ENCODE results near the gene CRIP2. TPM values are rescaled to one million over a fixed set of nuclear protein-coding genes. Genes with fewer than 3 reads are reported as not detected.
A peak's percentile ranks its signal among the peaks of the same experiment; 100 is the strongest.

Gene CRIP2
- total and polyA plus RNA-seq, 7 experiments from 2014 or later = 0.65 to 180 (median 21.1) TPM

GRCh38 chr14:105477660-105478397 is 3.2 kb downstream of the CRIP2 start:
- POLR2A ChIA-PET = interaction anchor here (0.7 to 1.7 kb wide), 5 partner anchors 12 to 417 kb away, joined by 3 to 7 read pairs (median 4); partner anchors contain the start of gene BRF1
- H3K27me3 Mint-ChIP-seq = peaks cover 0 to 44% (median 0%) of the 10 kb centered on the region in 5 donors
- H3K9me3 Mint-ChIP-seq = peaks cover 0 to 10% (median 0%) of the 10 kb centered on the region in 11 donors
- Histone ChIP-seq H3K4me1 (ENCODE audit: control insufficient read depth in 2 of 2, insufficient read depth in 2 of 2, low read length in 2 of 2) (peaks cover 32 to 67% of the 10 kb centered on the region in 2 donors), H3K9me3 (ENCODE audit: control insufficient read depth in 2 of 3, low read length in 3 of 3) (no peaks in the 10 kb centered on the region), H3K27ac (ENCODE audit: low read depth, low read length) (peak overlapping the region; percentile 75), H3K4me3 (ENCODE audit: low read length) (no peak overlapping the region), H3K27me3 (ENCODE audit: control insufficient read depth in 2 of 2, insufficient read depth in 2 of 2, low read length in 2 of 2) (no peaks in the 10 kb centered on the region), H3K36me3 (ENCODE audit: control insufficient read depth in 2 of 3, insufficient read depth in 3 of 3, low read length in 3 of 3) (no peaks in the 10 kb centered on the region)
- peak in 6 of 9 donors; percentile 66 to 85 (median 74) for DNase-seq
- H3K27ac Mint-ChIP-seq = peak overlapping the region; percentile 36 to 95 (median 79)
- intact Hi-C loops (cut with micrococcal nuclease) = no loop called here
- peak; percentile 30 for ATAC-seq
- H3K4me1 Mint-ChIP-seq = peaks cover 13 to 46% (median 29%) of the 10 kb centered on the region in 7 donors
- H3K36me3 Mint-ChIP-seq = peaks cover 0 to 6% (median 0%) of the 10 kb centered on the region in 5 donors
- peak overlapping the region in 9 of 10 donors; percentile 50 to 92 (median 70) for H3K4me3 Mint-ChIP-seq
- CTCF ChIA-PET = interaction anchor here (2.6 kb wide), 1 partner anchor 12 kb away, joined by 11 read pairs; no protein-coding TSS in a partner anchor

DNA sequence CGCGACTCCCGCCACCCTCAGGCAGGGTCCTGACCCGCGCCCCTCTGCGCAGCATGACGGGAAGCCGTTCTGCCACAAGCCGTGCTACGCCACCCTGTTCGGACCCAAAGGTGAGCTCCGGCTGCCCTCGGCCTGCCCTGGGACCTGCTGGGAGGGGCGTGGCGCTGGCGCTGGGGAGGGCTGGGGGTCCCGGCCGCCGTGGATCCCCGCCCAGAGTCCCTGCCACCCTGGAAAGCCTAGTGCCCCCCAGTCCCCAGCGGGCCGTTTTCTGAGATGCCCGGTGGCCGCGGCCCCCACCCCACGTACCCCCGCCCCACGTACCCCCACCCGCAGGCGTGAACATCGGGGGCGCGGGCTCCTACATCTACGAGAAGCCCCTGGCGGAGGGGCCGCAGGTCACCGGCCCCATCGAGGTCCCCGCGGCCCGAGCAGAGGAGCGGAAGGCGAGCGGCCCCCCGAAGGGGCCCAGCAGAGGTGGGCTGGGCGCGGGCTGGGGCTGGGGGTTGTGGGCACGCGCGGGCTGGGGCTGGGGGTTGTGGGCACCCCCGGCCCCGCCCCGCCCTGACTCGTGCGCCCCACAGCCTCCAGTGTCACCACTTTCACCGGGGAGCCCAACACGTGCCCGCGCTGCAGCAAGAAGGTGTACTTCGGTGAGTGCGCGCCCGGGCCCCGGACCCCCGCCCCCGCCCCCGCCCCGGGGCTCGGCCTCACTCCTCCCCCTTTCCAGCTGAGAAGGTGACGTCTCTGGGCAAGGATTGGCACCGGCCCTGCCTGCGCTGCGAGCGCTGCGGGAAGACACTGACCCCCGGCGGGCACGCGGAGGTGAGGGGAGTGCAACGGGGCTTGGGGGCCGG is 4.0 kb downstream of the CRIP2 start:
- H3K9me3 ChIP-seq (ENCODE audit: control insufficient read depth in 2 of 3, low read length in 3 of 3) = no peaks in the 10 kb centered on the region
- ATAC-seq = no peak
- peaks cover 0 to 6% (median 0%) of the 10 kb centered on the region in 5 donors for H3K36me3 Mint-ChIP-seq
- intact Hi-C loops (cut with micrococcal nuclease) = no loop called here
- peaks cover 13 to 51% (median 29%) of the 10 kb centered on the region in 7 donors for H3K4me1 Mint-ChIP-seq
- peak overlapping the region in 3 of 9 donors; percentile 91 to 100 (median 98) for H3K27ac Mint-ChIP-seq
- peaks cover 34 to 70% of the 10 kb centered on the region in 2 donors for H3K4me1 ChIP-seq (ENCODE audit: control insufficient read depth in 2 of 2, insufficient read depth in 2 of 2, low read length in 2 of 2)
- no peaks in the 10 kb centered on the region for H3K27me3 ChIP-seq (ENCODE audit: control insufficient read depth in 2 of 2, insufficient read depth in 2 of 2, low read length in 2 of 2)
- peak in 5 of 9 donors; percentile 30 to 69 (median 33) for DNase-seq
- CTCF ChIA-PET = interaction anchor here (2.6 to 4.6 kb wide), 2 partner anchors 11 to 12 kb away, joined by 11 to 94 read pairs; partner anchors contain the start of gene TEDC1
- peak overlapping the region in 3 of 10 donors; percentile 25 to 92 (median 85) for H3K4me3 Mint-ChIP-seq
- H3K27me3 Mint-ChIP-seq = peaks cover 0 to 44% (median 0%) of the 10 kb centered on the region in 5 donors
- no peaks in the 10 kb centered on the region for H3K36me3 ChIP-seq (ENCODE audit: control insufficient read depth in 2 of 3, insufficient read depth in 3 of 3, low read length in 3 of 3)
- POLR2A ChIA-PET = interaction anchor here (0.7 to 1.6 kb wide), 3 partner anchors 11 to 178 kb away, joined by 3 to 4 read pairs (median 3); partner anchors contain the start of gene BRF1
- no peak overlapping the region for H3K4me3 ChIP-seq (ENCODE audit: low read length)
- peaks cover 0 to 10% (median 0%) of the 10 kb centered on the region in 11 donors for H3K9me3 Mint-ChIP-seq
- peak overlapping the region; percentile 75 for H3K27ac ChIP-seq (ENCODE audit: low read depth, low read length)

DNA sequence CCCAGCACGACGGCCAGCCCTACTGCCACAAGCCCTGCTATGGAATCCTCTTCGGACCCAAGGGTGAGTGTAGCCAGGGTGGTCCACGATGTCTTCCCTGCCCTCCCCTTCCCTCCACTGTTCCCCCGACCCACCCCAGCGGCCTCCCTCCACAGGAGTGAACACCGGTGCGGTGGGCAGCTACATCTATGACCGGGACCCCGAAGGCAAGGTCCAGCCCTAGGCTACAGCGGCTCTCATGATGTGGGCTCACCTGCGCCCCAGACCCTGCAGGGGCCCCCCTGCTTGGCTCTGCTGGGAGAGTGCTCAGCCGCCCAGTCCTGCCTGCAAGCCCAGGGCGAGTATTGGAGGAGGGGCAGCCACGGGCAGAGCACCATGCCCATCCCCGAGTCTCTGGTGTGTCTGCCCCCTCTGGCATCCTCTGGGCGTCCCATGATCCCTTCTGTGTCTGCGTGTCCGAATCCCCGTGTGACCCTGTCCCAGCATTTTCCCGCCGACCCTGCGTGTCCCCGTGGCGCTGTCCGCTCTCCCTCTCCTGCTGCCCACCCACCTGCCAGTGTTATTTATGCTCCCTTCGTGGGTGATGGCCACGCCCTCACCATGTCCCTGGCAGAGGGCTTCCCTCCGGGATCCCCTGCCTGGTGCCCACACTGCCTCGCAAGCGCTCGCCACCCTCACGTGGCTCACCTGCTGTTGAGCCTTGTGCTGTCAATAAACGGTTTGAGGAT is 5.0 kb downstream of the CRIP2 start:
- Mint-ChIP-seq H3K4me3 (peak overlapping the region; percentile 25 to 92 (median 70)), H3K9me3 (peaks cover 0 to 10% (median 0%) of the 10 kb centered on the region in 11 donors), H3K27ac (peak overlapping the region; percentile 79 to 100 (median 98)), H3K36me3 (peaks cover 0 to 6% (median 0%) of the 10 kb centered on the region in 5 donors), H3K4me1 (peaks cover 18 to 57% (median 35%) of the 10 kb centered on the region in 7 donors), H3K27me3 (peaks cover 0 to 44% (median 0%) of the 10 kb centered on the region in 5 donors)
- H3K4me3 ChIP-seq (ENCODE audit: low read length) = no peak overlapping the region
- ATAC-seq = no peak
- H3K36me3 ChIP-seq (ENCODE audit: control insufficient read depth in 2 of 3, insufficient read depth in 3 of 3, low read length in 3 of 3) = no peaks in the 10 kb centered on the region
- H3K9me3 ChIP-seq (ENCODE audit: control insufficient read depth in 2 of 3, low read length in 3 of 3) = no peaks in the 10 kb centered on the region
- intact Hi-C loops (cut with micrococcal nuclease) = loop anchor here (2.0 kb wide), 3 partner anchors 49 to 179 kb away; partner anchors contain the start of gene BRF1 (in 1 of the 2)
- DNase-seq = peak in 4 of 9 donors; percentile 31 to 43 (median 37)
- peaks cover 41 to 79% of the 10 kb centered on the region in 2 donors for H3K4me1 ChIP-seq (ENCODE audit: control insufficient read depth in 2 of 2, insufficient read depth in 2 of 2, low read length in 2 of 2)
- no peaks in the 10 kb centered on the region for H3K27me3 ChIP-seq (ENCODE audit: control insufficient read depth in 2 of 2, insufficient read depth in 2 of 2, low read length in 2 of 2)
- CTCF ChIA-PET = interaction anchor here (4.6 kb wide), 1 partner anchor 11 kb away, joined by 94 read pairs; the partner anchor contains the start of gene TEDC1
- peak overlapping the region; percentile 100 for H3K27ac ChIP-seq (ENCODE audit: low read depth, low read length)
- POLR2A ChIA-PET = interaction anchor here (3.1 kb wide), 1 partner anchor 11 kb away, joined by 80 read pairs; the partner anchor contains the start of gene TEDC1

DNA sequence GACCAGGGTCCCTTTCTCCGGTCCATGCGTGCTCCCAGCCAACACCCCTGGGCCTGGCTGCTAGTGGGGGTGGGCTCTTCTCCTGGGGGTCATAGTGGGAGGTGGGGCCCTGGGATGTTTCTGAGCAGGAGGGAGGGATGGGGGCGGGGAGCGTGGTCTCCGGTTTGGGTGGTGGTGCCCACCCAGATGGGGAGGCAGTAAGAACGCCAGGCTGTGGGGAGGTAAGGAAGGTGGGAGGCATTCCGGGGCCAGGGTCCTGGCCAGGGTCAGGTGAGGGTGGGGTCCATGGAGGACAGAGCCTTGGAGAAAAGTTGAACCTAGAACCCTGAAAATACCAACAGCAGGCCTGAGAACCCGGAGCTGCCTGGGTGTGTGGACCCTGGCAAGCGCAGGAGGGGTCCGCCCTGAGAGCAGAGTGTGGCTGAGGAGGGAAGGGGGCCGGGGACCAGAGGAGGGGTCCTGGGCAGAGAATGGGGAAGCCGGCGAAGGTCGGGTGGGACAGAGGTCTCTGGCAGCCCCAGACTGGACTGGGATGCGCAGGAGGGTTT is 5.7 kb downstream of the CRIP2 start:
- POLR2A ChIA-PET = interaction anchor here (1.0 to 3.1 kb wide), 5 partner anchors 10 to 83 kb away, joined by 3 to 80 read pairs (median 3); partner anchors contain the start of gene TEDC1
- peak overlapping the region; percentile 100 for H3K27ac ChIP-seq (ENCODE audit: low read depth, low read length)
- no peak overlapping the region for H3K4me3 ChIP-seq (ENCODE audit: low read length)
- no peaks in the 10 kb centered on the region for H3K36me3 ChIP-seq (ENCODE audit: control insufficient read depth in 2 of 3, insufficient read depth in 3 of 3, low read length in 3 of 3)
- Mint-ChIP-seq H3K36me3 (peaks cover 0 to 6% (median 0%) of the 10 kb centered on the region in 5 donors), H3K27ac (peak overlapping the region; percentile 91 to 100 (median 99)), H3K9me3 (peaks cover 0 to 10% (median 0%) of the 10 kb centered on the region in 11 donors), H3K4me3 (peak overlapping the region in 8 of 10 donors; percentile 41 to 92 (median 84)), H3K27me3 (peaks cover 0 to 44% (median 0%) of the 10 kb centered on the region in 5 donors), H3K4me1 (peaks cover 24 to 64% (median 38%) of the 10 kb centered on the region in 7 donors)
- H3K9me3 ChIP-seq (ENCODE audit: control insufficient read depth in 2 of 3, low read length in 3 of 3) = no peaks in the 10 kb centered on the region
- H3K27me3 ChIP-seq (ENCODE audit: control insufficient read depth in 2 of 2, insufficient read depth in 2 of 2, low read length in 2 of 2) = no peaks in the 10 kb centered on the region
- no peak for ATAC-seq
- intact Hi-C loops (cut with micrococcal nuclease) = loop anchor here (2.0 kb wide), 3 partner anchors 49 to 179 kb away; partner anchors contain the start of gene BRF1 (in 1 of the 2)
- CTCF ChIA-PET = interaction anchor here (0.6 to 4.6 kb wide), 7 partner anchors 10 to 187 kb away, joined by 3 to 94 read pairs (median 4); partner anchors contain the start of genes TEDC1 and TEX22
- H3K4me1 ChIP-seq (ENCODE audit: control insufficient read depth in 2 of 2, insufficient read depth in 2 of 2, low read length in 2 of 2) = peaks cover 48 to 80% of the 10 kb centered on the region in 2 donors
- no peak for DNase-seq

Data from naive thymus-derived CD4-positive, alpha-beta T cell (primary cell).